Adrenal gland (tissue), 12 donors: Measurements from ENCODE around the gene SPOP. TPM values are rescaled to one million over a fixed set of nuclear protein-coding genes. Genes with fewer than 3 reads are reported as not detected.

Experiments used
- DNase-seq, 7 donors: peaks; one replicate each; pipeline ENCODE4 v3.0.0-alpha.2; 2019 to 2020
- H3K27ac ChIP-seq, 5 donors: fragments of 200-600 bp; sonication (generic) in 4 of 5; 1 replicate in 3 of 5; 2 replicates in 2 of 5; pipeline versions ENCODE4 v1.5.1 to v1.8.0; 2016 to 2020; ENCODE audit warnings: mild to moderate bottlenecking in 1 of 5
- H3K27me3 ChIP-seq: fragments of 200-600 bp; 2 replicates; pipeline ENCODE4 v1.8.0; 2021
- H3K36me3 ChIP-seq, 2 donors: fragments of 200-600 bp; replicated peaks in 1 of 2; 1 replicate in 1 of 2; 2 replicates in 1 of 2; pipeline versions ENCODE4 v1.5.1 to v1.8.0; 2018 to 2022
- H3K4me1 ChIP-seq, 2 donors: fragments of 200-600 bp; replicated peaks in 1 of 2; 1 replicate in 1 of 2; 2 replicates in 1 of 2; pipeline versions ENCODE4 v1.5.1 to v1.8.0; 2018 to 2021
- H3K4me3 ChIP-seq, 4 donors: fragments of 200-600 bp; sonication (generic) in 3 of 4; one replicate each; pipeline ENCODE4 v1.5.1; 2016 to 2018
- H3K9me3 ChIP-seq, 3 donors: fragments of 200-600 bp; sonication (generic) in 1 of 3; replicated peaks in 1 of 3; 1 replicate in 2 of 3; 2 replicates in 1 of 3; pipeline versions ENCODE4 v1.5.1 to v1.8.0; 2016 to 2021
- CTCF ChIP-seq, 6 experiments: fragments of 450-650 bp in 4 of 6; fragments of 200-600 bp in 2 of 6; sonication (generic) in 1 of 6; IDR thresholded peaks; 1 replicate in 5 of 6; 2 replicates in 1 of 6; pipeline versions ENCODE4 v1.5.1 to v1.8.0; 2016 to 2021; ENCODE audit warnings: antibody characterized with exemption in 6 of 6, mild to moderate bottlenecking in 2 of 6, moderate library complexity in 1 of 6
- POLR2A ChIP-seq, 2 donors: fragments of 450-650 bp; IDR thresholded peaks; one replicate each; pipeline ENCODE4 v1.6.1; 2017; ENCODE audit warnings: antibody characterized with exemption in 2 of 2, mild to moderate bottlenecking in 2 of 2, moderate library complexity in 1 of 2
- WGBS, 4 donors: extraction: QIAGEN DNeasy Blood & Tissue Kit in 2 of 4; methylation state at CpG; one replicate each; pipeline versions ENCODE4 v1.1.5 to v1.1.7; 2013 to 2017; 5-methylcytosine and 5-hydroxymethylcytosine counted together
- intact Hi-C, 2 donors: fragments of 100-400 bp; cut with DNase I; formaldehyde crosslinking; loops; one replicate each; pipeline versions ENCODE4 v1.14.1 to v1.15.0; 2022 to 2023
- polyA plus RNA-seq, 3 donors: library from polyadenylated mRNA; stranded (reverse); fragments of 200-250 nt in 2 of 3; fragments of 350-450 nt in 1 of 3; fragmentation: Illumina TruSeq in 1 of 3; extraction: RNeasy Lipid Tissue Mini Kit (QIAGEN cat#74804) in 1 of 3; gene quantifications; one replicate each; pipeline ENCODE4 v1.2.3, GENCODE V29; 2013 to 2014
- total RNA-seq, 9 donors: library from RNA; depleted of rRNA in 4 of 9; stranded (reverse); fragments of >200 nt in 4 of 9; fragments of 120-200 nt in 1 of 9; fragmentation: NEBNext Ultra II Directional in 1 of 9; extraction: Animal tissue kit (Norgen Biotek cat#: 25700) in 1 of 9; gene quantifications; one replicate each; pipeline versions ENCODE4 v1.1.0 to v1.2.4, GENCODE V29; 2013 to 2023
- donor health status: healthy with polysubstance abuse.
- donor health status: Bipolar disorder and iron deficiency.
- donor health status: DM: yes; HTN: yes; CAD: no.
- donor health status: DM: no; HTN: no; CAD: no.
- donor health status: DM: no; HTN: no; CAD: no.
- donor health status: DM: yes; HTN: yes; CAD: no.

Gene SPOP
- total and polyA plus RNA-seq, 12 donors, result 22.4 to 86.4 (median 57.6) TPM

DNA sequence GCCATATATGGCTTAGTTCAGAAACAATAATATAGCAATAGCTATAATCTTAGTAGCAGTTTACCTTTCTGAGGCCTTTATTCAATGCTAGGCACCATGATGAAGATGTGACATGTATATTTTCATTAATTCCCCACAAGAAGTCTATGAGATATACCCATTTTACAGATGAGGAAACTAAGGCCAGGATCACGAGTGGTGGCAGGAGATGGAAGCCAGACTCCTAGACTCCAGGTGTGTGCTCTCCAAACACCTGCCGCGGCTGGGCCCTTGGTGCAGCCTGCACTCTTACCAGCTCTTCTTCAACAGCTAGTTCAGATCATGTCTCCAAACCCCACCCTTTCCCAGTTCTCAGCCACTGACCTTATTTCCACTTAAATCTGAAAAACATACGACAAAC is 87.0 kb downstream of the SPOP start:
- Histone ChIP-seq H3K27ac (no peak overlapping the region), H3K9me3 (no peaks in the 10 kb centered on the region), H3K4me3 (no peak overlapping the region), H3K27me3 (no peaks in the 10 kb centered on the region), H3K36me3 (no peaks in the 10 kb centered on the region), H3K4me1 (peaks cover 0 to 7% of the 10 kb centered on the region in 2 donors)
- no peak for TF ChIP-seq POLR2A (IDR thresholded peaks at IDR 0.05)
- TF ChIP-seq CTCF (IDR thresholded peaks at IDR 0.05), result no peak
- no peak for DNase-seq
- intact Hi-C loops, result no loop called here
- WGBS, 4 donors, result 96 to 98% (median 97%) methylated on average over 4 of the region's 4 CpGs

GRCh38 chr17:49589577-49589927 is 88.3 kb downstream of the SPOP start:
- TF ChIP-seq CTCF (IDR thresholded peaks at IDR 0.05) (no peak), POLR2A (IDR thresholded peaks at IDR 0.05) (no peak)
- H3K27me3 ChIP-seq, result no peaks in the 10 kb centered on the region
- H3K9me3 ChIP-seq, result no peaks in the 10 kb centered on the region
- H3K4me3 ChIP-seq, result no peak overlapping the region
- intact Hi-C loops, result no loop called here
- H3K27ac ChIP-seq, result no peak overlapping the region
- WGBS, 4 donors, result 85 to 91% (median 89%) methylated on average over 2 of the region's 2 CpGs
- no peaks in the 10 kb centered on the region for H3K4me1 ChIP-seq
- DNase-seq, result no peak
- no peaks in the 10 kb centered on the region for H3K36me3 ChIP-seq

- intact Hi-C loops, result no loop called here
- 72 to 78% (median 74%) methylated on average over 6 to 8 of the region's 8 CpGs for WGBS, 4 donors
- TF ChIP-seq CTCF (IDR thresholded peaks at IDR 0.05) (no peak), POLR2A (IDR thresholded peaks at IDR 0.05) (no peak)
- no peak for DNase-seq
- Histone ChIP-seq H3K27ac (peak overlapping the region in 1 of 5 donors; percentile 17), H3K9me3 (no peaks in the 10 kb centered on the region), H3K27me3 (no peaks in the 10 kb centered on the region), H3K36me3 (no peaks in the 10 kb centered on the region), H3K4me1 (no peaks in the 10 kb centered on the region), H3K4me3 (no peak overlapping the region)
These were observed 88.9 kb downstream of the SPOP start for GRCh38 chr17:49588726-49589576.

- H3K27ac ChIP-seq, result no peak overlapping the region
These were observed 89.6 kb downstream of the SPOP start for GRCh38 chr17:49588312-49588711.

More at GRCh38 chr17:49588312-49588711, 89.6 kb downstream of the SPOP start:
- peak in 1 of 7 donors; percentile 5 for DNase-seq
- Histone ChIP-seq H3K4me3 (no peak overlapping the region), H3K4me1 (no peaks in the 10 kb centered on the region), H3K27me3 (no peaks in the 10 kb centered on the region), H3K36me3 (no peaks in the 10 kb centered on the region), H3K9me3 (no peaks in the 10 kb centered on the region)
- TF ChIP-seq CTCF (IDR thresholded peaks at IDR 0.05) (no peak), POLR2A (IDR thresholded peaks at IDR 0.05) (no peak)
- intact Hi-C loops, result no loop called here
- 52 to 83% (median 82%) methylated on average over 4 to 8 of the region's 8 CpGs for WGBS, 4 donors
